ENCODE data around the gene HPCAL1. TPM values are rescaled to one million over a fixed set of nuclear protein-coding genes. Genes with fewer than 3 reads are reported as not detected.
"Not testable (repeated sequence)": the region's sequence is repeated elsewhere in the genome, so short reads cannot be mapped to it uniquely, and the experiment has no call there.

Gene HPCAL1
- total RNA-seq, 1 donor from 2014 or later = 19.0 TPM

- DNase-seq = not testable (repeated sequence)
Measured at GRCh38 chr2:10442469-10443126, 139.9 kb downstream of the HPCAL1 start.

GRCh38 chr2:10444463-10444862 is 141.8 kb downstream of the HPCAL1 start:
- no peak for DNase-seq

GRCh38 chr2:10446631-10447030 is 143.9 kb downstream of the HPCAL1 start:
- DNase-seq = no peak

GRCh38 chr2:10447300-10447894 is 144.7 kb downstream of the HPCAL1 start:
- peak; percentile 35 for DNase-seq

- DNase-seq = peak; percentile 90
Measured at GRCh38 chr2:10447895-10448575, 145.3 kb downstream of the HPCAL1 start, which contains the start of gene ODC1. Gene ODC1 (minus strand): TSS chr2:10448327. CDS start chr2:10445032, 3,295 bp downstream.

GRCh38 chr2:10448576-10449485 is 146.1 kb downstream of the HPCAL1 start:
- DNase-seq = no peak

GRCh38 chr2:10449486-10449831 is 146.8 kb downstream of the HPCAL1 start:
- DNase-seq = no peak

GRCh38 chr2:10449838-10450691 is 147.4 kb downstream of the HPCAL1 start:
- DNase-seq = no peak

- DNase-seq = no peak
Measured at GRCh38 chr2:10451819-10452218, 149.1 kb downstream of the HPCAL1 start.

- DNase-seq = no peak
Measured at GRCh38 chr2:10452312-10452711, 149.6 kb downstream of the HPCAL1 start.

GRCh38 chr2:10452956-10453904 is 150.5 kb downstream of the HPCAL1 start:
- DNase-seq = no peak

- DNase-seq = no peak
Measured at GRCh38 chr2:10453905-10454298, 151.2 kb downstream of the HPCAL1 start.

- DNase-seq = no peak
Measured at GRCh38 chr2:10454505-10454904, 151.8 kb downstream of the HPCAL1 start.

- not testable (repeated sequence) for DNase-seq
Measured at GRCh38 chr2:10457195-10457594, 154.5 kb downstream of the HPCAL1 start.

- no peak for DNase-seq
Measured at GRCh38 chr2:10457846-10458598, 155.3 kb downstream of the HPCAL1 start.

- no peak for DNase-seq
Measured at GRCh38 chr2:10460366-10460796, 157.7 kb downstream of the HPCAL1 start.

GRCh38 chr2:10462178-10463083 is 159.7 kb downstream of the HPCAL1 start:
- DNase-seq = no peak

GRCh38 chr2:10465910-10466309 is 163.2 kb downstream of the HPCAL1 start:
- DNase-seq = no peak
